B cell (primary cell): ENCODE results near the gene TJAP1. TPM values are rescaled to one million over a fixed set of nuclear protein-coding genes. Genes with fewer than 3 reads are reported as not detected.

ENCODE experiments used
- ATAC-seq: fragments of 200-7000 bp; cut with Tn5 transposase; one replicate; pipeline ENCODE4 v1.10.0; 2021; ENCODE audit warnings: low read depth, mild to moderate bottlenecking, moderate number of reproducible peaks, moderate library complexity
- CTCF ChIA-PET: fragments of 350-600 bp; sonication (Branson Sonifier 250); formaldehyde crosslinking; loops from one replicate; lab custom pipeline; 2021; ENCODE audit warnings: antibody characterized with exemption, inconsistent platforms; lab: Charles Lee
- POLR2A ChIA-PET: fragments of 350-600 bp; sonication (Branson Sonifier 250); formaldehyde crosslinking; loops from one replicate; lab custom pipeline; 2021; ENCODE audit warnings: antibody characterized with exemption; lab: Charles Lee
- DNase-seq: peaks from one replicate; pipeline ENCODE4 v3.0.0; 2013
- H2AFZ ChIP-seq: 2 replicates; pipeline ENCODE4 v1.6.1; 2012; ENCODE audit warnings: mild to moderate bottlenecking, low read depth, low read length; ENCODE audit not compliant: insufficient read depth, poor library complexity, severe bottlenecking
- H3K27ac ChIP-seq, 2 donors: 1 replicate in 1 of 2; 2 replicates in 1 of 2; pipeline ENCODE4 v1.5.1; 2012 to 2013; ENCODE audit warnings: low read length in 2 of 2, mild to moderate bottlenecking in 2 of 2, moderate library complexity in 1 of 2
- H3K27me3 ChIP-seq, 4 experiments: fragments of 200-600 bp in 1 of 4; sonication (generic) in 1 of 4; replicated peaks in 1 of 4; 1 replicate in 2 of 4; 2 replicates in 2 of 4; pipeline versions ENCODE4 v1.6.1 to v1.7.0; 2013 to 2016; ENCODE audit warnings: low read length in 3 of 4, mild to moderate bottlenecking in 2 of 4, mixed read lengths in 1 of 4, moderate library complexity in 1 of 4; ENCODE audit not compliant: insufficient read depth in 4 of 4, control insufficient read depth in 3 of 4; ENCODE audit errors: control extremely low read depth in 1 of 4
- H3K36me3 ChIP-seq, 2 experiments: replicated peaks in 1 of 2; 1 replicate in 1 of 2; 2 replicates in 1 of 2; pipeline versions ENCODE4 v1.6.1 to v1.7.1; 2013; ENCODE audit warnings: low read length in 1 of 2; ENCODE audit not compliant: insufficient read depth in 2 of 2, control insufficient read depth in 1 of 2; ENCODE audit errors: control extremely low read depth in 1 of 2, extremely low read depth in 1 of 2
- H3K4me1 ChIP-seq, 2 donors: fragments of 200-600 bp in 1 of 2; sonication (generic) in 1 of 2; 1 replicate in 1 of 2; 2 replicates in 1 of 2; pipeline versions ENCODE4 v1.5.1 to v1.6.1; 2013 to 2017; ENCODE audit warnings: low read length in 2 of 2; ENCODE audit not compliant: control insufficient read depth in 2 of 2, insufficient read depth in 2 of 2
- H3K4me2 ChIP-seq: replicated peaks from 2 replicates; pipeline ENCODE3; 2012; ENCODE audit warnings: mild to moderate bottlenecking, low read depth, low read length; ENCODE audit not compliant: poor library complexity, severe bottlenecking
- H3K4me3 ChIP-seq, 5 experiments: fragments of 200-600 bp in 1 of 5; sonication (generic) in 1 of 5; 1 replicate in 3 of 5; 2 replicates in 2 of 5; pipeline versions ENCODE4 v1.5.1 to v1.7.0; 2011 to 2016; ENCODE audit warnings: low read length in 4 of 5, mild to moderate bottlenecking in 4 of 5, low read depth in 2 of 5, control low read depth in 1 of 5, moderate library complexity in 1 of 5; ENCODE audit not compliant: insufficient read depth in 1 of 5; ENCODE audit errors: control extremely low read depth in 1 of 5, extremely low read depth in 1 of 5
- H3K79me2 ChIP-seq: fragments of 200-600 bp; sonication (generic); one replicate; pipeline ENCODE4 v1.6.0; 2016; ENCODE audit warnings: low read length; ENCODE audit not compliant: control insufficient read depth, insufficient read depth
- H3K9ac ChIP-seq: fragments of 200-600 bp; sonication (generic); 2 replicates; pipeline ENCODE4 v1.6.1; 2017; ENCODE audit warnings: mild to moderate bottlenecking, low read length, moderate library complexity
- H3K9me3 ChIP-seq, 3 donors: one replicate each; pipeline versions ENCODE4 v1.6.1 to v1.7.1; 2013; ENCODE audit warnings: low read length in 2 of 3; ENCODE audit not compliant: control insufficient read depth in 2 of 3, insufficient read depth in 1 of 3; ENCODE audit errors: control extremely low read depth in 1 of 3
- H4K20me1 ChIP-seq: 2 replicates; pipeline ENCODE4 v1.6.0; 2012; ENCODE audit warnings: mild to moderate bottlenecking, low read length; ENCODE audit not compliant: insufficient read depth, control insufficient read depth, poor library complexity, severe bottlenecking
- H3K27ac Mint-ChIP-seq: one replicate; pipeline ENCODE4 v1.8.0; 2021; ENCODE audit warnings: mixed read lengths
- H3K27me3 Mint-ChIP-seq: one replicate; pipeline ENCODE4 v1.8.0; 2021; ENCODE audit warnings: mixed read lengths
- H3K4me1 Mint-ChIP-seq: one replicate; pipeline ENCODE4 v1.8.0; 2021; ENCODE audit warnings: mixed read lengths
- H3K4me3 Mint-ChIP-seq: one replicate; pipeline ENCODE4 v1.8.0; 2021; ENCODE audit warnings: mixed read lengths
- H3K9me3 Mint-ChIP-seq: one replicate; pipeline ENCODE4 v1.8.0; 2022; ENCODE audit warnings: mixed read lengths; ENCODE audit not compliant: insufficient read depth
- CTCF ChIP-seq: fragments of 200-600 bp; IDR thresholded peaks from one replicate; pipeline ENCODE4 v1.8.0; 2022; ENCODE audit warnings: antibody characterized with exemption, mild to moderate bottlenecking
- EZH2 ChIP-seq: IDR thresholded peaks from 2 replicates; pipeline ENCODE4 v1.6.1; 2012; ENCODE audit warnings: borderline replicate concordance, low read depth, mild to moderate bottlenecking, moderate library complexity, low read length; ENCODE audit not compliant: insufficient read depth, poor library complexity, severe bottlenecking
- WGBS: methylation state at CpG from one replicate; pipeline ENCODE4 v1.1.5; 2013; ENCODE audit warnings: missing lambda C conversion rate; ENCODE audit not compliant: insufficient coverage; 5-methylcytosine and 5-hydroxymethylcytosine counted together
- intact Hi-C: fragments of 100-400 bp; cut with micrococcal nuclease; formaldehyde crosslinking; loops from one replicate; pipeline ENCODE4 v1.10.0; 2022
- polyA plus RNA-seq: library from polyadenylated mRNA; depleted of rRNA; stranded (reverse); fragments of >200 nt; gene quantifications from 2 replicates; pipeline ENCODE4 v1.2.3, GENCODE V29; 2012
- total RNA-seq, 2 donors: library from RNA; stranded (reverse); fragments of 120-200 nt in 1 of 2; gene quantifications; 1 replicate in 1 of 2; 2 replicates in 1 of 2; pipeline versions ENCODE4 v1.2.3 to v1.2.4, GENCODE V29; 2013 to 2022

The TJAP1 gene
- total and polyA plus RNA-seq, 2 donors (not counting 1 experiment from before 2014, with no cell fraction given): 59.1 to 70.7 TPM

- DNase-seq: no peak
- peaks cover 40% of the 10 kb centered on the region for H4K20me1 ChIP-seq
- no peak overlapping the region for H3K4me3 Mint-ChIP-seq
- H3K4me3 ChIP-seq: no peak overlapping the region
- no peak overlapping the region for H3K4me2 ChIP-seq
- TF ChIP-seq CTCF: no peak
- no peak for TF ChIP-seq EZH2
- H3K27me3 Mint-ChIP-seq: no peaks in the 10 kb centered on the region
- no peaks in the 10 kb centered on the region for H3K9me3 ChIP-seq
- H3K27ac ChIP-seq: no peak overlapping the region
- H3K9me3 Mint-ChIP-seq: no peaks in the 10 kb centered on the region
- no peak overlapping the region for H2AFZ ChIP-seq
- no peak overlapping the region for H3K27ac Mint-ChIP-seq
- no peaks in the 10 kb centered on the region for H3K27me3 ChIP-seq
- no peak for ATAC-seq
- WGBS: 95% methylated on average over 11 of the region's 11 CpGs
- H3K4me1 ChIP-seq: peaks cover 12 to 21% of the 10 kb centered on the region in 2 donors
- peaks cover 87% of the 10 kb centered on the region for H3K79me2 ChIP-seq
- peaks cover 0 to 3% of the 10 kb centered on the region in 2 experiments for H3K36me3 ChIP-seq
- ChIA-PET POLR2A (interaction anchor here (0.7 kb wide), 2 partner anchors 41 to 498 kb away, joined by 8 to 9 read pairs; no protein-coding TSS in a partner anchor), CTCF (no interaction called here)
- H3K9ac ChIP-seq: no peak overlapping the region
- intact Hi-C loops: no loop called here
- H3K4me1 Mint-ChIP-seq: peaks cover 43% of the 10 kb centered on the region
Observed at GRCh38 chr6:43481591-43482236, 4.3 kb downstream of the TJAP1 start.

GRCh38 chr6:43488667-43489276, 11.4 kb downstream of the TJAP1 start:
- H3K9me3 ChIP-seq: no peaks in the 10 kb centered on the region
- intact Hi-C loops: no loop called here
- no peak overlapping the region for H3K27ac Mint-ChIP-seq
- peaks cover 0 to 19% of the 10 kb centered on the region in 2 experiments for H3K36me3 ChIP-seq
- POLR2A ChIA-PET: no interaction called here
- H3K27ac ChIP-seq: no peak overlapping the region
- no peak overlapping the region for H2AFZ ChIP-seq
- H3K9me3 Mint-ChIP-seq: no peaks in the 10 kb centered on the region
- no peak overlapping the region for H3K9ac ChIP-seq
- no peaks in the 10 kb centered on the region for H3K4me1 ChIP-seq
- H3K4me3 Mint-ChIP-seq: no peak overlapping the region
- no peak for DNase-seq
- CTCF ChIA-PET: no interaction called here
- H3K4me1 Mint-ChIP-seq: peaks cover 8% of the 10 kb centered on the region
- H3K4me2 ChIP-seq: no peak overlapping the region
- no peaks in the 10 kb centered on the region for H3K27me3 Mint-ChIP-seq
- no peak overlapping the region for H3K4me3 ChIP-seq
- H3K27me3 ChIP-seq: no peaks in the 10 kb centered on the region
- 76% methylated on average over 4 of the region's 4 CpGs for WGBS
- ATAC-seq: no peak
- TF ChIP-seq EZH2: no peak
- TF ChIP-seq CTCF: no peak
- peaks cover 28% of the 10 kb centered on the region for H4K20me1 ChIP-seq
- peaks cover 34% of the 10 kb centered on the region for H3K79me2 ChIP-seq
